DMS53 (cell line): ENCODE data around the gene ORM1.
"Not testable (repeated sequence)": the region's sequence is repeated elsewhere in the genome, so short reads cannot be mapped to it uniquely, and the experiment has no call there.

ENCODE experiments used
- DNase-seq: peaks from one replicate; lab custom pipeline; 2025; lab: John Stamatoyannopoulos, UW

The ORM1 gene

DNA sequence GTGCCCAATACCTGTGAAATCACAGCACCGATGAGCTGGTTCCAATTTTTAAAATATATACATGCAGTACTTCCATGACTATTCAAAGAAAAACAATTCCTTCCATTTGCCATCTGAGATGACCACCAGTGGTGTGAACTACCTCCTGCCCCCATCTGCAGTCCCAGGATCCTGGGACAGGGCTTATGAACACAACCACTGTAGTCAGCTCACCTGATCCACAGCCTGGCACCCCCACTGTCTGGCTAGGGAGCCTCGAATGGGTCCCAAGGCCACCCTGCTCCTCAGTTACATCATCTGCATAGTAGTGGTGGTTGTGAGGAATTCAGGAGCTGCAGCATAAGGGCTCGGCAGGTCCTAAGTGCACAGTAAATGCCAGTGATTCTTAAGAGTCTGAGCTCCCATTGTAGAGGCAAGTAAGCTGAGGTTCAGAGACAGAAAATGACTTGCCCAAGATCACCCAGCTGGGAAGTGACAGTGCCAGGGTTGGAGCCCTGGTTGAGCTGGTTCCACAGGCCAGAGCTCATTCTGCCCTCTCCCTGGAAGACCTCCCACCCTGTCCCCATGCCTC is 2.9 kb downstream of the ORM1 start:
- DNase-seq: not testable (repeated sequence)

DNA sequence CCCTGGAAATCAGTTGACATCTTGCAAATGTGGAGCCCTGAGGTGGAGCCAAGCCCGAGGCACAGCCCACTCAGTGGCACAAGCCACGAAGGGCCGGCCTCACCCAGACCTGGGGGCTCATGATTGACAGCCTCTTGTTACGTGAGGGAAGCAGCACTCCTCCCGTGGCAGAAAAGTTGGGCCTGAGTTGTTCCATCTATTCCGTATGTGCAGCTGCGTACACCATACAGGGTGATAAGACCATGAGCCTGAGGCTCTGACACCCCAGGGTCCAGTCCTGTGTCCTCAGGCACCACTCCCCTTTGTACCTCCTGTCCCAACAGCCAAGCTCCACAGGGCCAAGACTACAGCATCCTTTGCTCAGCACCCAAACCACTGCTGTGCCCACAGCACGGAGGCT is 4.9 kb downstream of the ORM1 start:
- DNase-seq: no peak

DNA sequence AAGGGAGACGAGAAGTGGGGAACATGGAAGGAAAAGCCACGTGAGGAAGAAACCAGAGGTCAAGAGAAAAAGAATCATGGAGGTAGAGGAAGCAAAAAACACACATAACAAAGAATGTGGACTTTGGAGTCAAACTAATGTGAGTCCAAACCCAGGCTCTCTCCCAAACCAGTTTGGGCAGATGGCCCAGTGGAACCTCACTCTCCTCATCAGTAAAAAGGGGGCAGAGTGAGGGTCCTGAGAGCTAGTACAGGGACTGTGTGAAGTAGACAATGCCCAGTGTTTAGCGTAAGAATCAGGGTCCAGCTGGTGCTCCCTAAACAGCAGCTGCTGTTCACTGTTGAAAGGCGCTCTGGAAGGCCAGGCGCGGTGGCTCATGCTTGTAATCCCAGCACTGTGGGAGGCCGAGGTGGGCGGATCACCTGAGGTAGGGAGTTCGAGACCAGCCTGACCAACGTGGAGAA is 5.5 kb downstream of the ORM1 start:
- DNase-seq: not testable (repeated sequence)

DNA sequence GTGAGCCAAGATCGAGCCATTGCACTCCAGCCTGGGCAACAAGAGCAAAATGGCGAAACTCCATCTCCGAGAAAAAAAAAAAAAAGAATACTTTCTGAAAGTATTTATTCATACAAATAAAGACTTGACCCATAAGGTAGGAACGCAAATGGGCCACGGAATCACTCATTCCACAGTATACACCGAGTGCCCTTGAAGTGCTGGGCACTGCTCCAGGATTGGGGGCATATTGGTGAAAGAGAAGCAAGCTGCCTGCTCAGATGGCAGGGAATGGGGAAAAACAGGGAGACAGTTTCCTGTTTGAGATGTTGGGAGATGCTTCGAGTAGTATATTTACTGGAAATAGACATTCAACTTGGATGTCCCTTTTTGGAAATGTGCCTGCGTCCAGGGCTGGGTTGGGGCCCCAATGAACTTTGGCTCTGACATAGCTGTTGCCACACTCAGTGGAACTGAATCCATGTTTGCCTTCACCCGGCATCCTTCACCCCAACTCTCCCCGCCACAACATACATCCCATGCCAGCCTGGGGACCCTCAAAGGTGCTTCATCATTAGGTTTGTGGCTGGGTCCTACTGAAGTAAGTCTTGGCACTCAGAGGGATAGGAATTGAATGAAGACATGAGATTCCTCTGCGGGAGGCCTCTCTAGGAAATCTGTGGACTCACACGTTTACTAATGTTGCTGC is 6.2 kb downstream of the ORM1 start:
- not testable (repeated sequence) for DNase-seq

DNA sequence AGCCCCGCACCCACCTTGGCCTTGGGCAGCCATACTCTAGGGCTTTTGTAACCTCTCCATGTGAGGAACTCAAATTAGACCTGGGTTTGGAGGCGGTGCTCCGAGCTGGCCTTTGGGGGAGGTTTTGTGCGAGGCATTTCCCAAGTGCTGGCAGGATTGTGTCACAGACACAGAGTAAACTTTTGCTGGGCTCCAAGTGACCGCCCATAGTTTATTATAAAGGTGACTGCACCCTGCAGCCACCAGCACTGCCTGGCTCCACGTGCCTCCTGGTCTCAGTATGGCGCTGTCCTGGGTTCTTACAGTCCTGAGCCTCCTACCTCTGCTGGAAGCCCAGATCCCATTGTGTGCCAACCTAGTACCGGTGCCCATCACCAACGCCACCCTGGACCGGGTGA is 6.7 kb downstream of the ORM1 start, which contains the start of gene ORM2:
ORM2 (plus strand) TSS at position 245 of the 398 bp plus-strand sequence; CDS start at position 281, 36 bp downstream.
- not testable (repeated sequence) for DNase-seq

DNA sequence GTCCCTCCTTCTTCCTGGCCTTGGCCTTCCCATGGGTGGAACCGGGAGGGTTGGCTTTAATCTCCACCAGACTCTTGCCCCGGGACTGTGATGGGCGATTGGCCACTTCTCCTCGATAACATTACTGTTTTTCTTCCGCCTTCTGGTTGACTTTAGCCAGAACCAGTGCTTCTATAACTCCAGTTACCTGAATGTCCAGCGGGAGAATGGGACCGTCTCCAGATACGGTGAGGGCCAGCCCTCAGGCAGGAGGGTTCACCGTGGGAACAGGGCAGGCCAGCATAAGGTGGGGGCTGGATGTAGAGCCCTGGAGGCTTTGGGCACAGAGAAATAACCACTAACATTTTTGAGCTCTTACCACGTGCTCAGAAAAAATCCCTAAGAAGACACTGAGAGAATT is 7.7 kb downstream of the ORM1 start:
- DNase-seq: no peak

DNA sequence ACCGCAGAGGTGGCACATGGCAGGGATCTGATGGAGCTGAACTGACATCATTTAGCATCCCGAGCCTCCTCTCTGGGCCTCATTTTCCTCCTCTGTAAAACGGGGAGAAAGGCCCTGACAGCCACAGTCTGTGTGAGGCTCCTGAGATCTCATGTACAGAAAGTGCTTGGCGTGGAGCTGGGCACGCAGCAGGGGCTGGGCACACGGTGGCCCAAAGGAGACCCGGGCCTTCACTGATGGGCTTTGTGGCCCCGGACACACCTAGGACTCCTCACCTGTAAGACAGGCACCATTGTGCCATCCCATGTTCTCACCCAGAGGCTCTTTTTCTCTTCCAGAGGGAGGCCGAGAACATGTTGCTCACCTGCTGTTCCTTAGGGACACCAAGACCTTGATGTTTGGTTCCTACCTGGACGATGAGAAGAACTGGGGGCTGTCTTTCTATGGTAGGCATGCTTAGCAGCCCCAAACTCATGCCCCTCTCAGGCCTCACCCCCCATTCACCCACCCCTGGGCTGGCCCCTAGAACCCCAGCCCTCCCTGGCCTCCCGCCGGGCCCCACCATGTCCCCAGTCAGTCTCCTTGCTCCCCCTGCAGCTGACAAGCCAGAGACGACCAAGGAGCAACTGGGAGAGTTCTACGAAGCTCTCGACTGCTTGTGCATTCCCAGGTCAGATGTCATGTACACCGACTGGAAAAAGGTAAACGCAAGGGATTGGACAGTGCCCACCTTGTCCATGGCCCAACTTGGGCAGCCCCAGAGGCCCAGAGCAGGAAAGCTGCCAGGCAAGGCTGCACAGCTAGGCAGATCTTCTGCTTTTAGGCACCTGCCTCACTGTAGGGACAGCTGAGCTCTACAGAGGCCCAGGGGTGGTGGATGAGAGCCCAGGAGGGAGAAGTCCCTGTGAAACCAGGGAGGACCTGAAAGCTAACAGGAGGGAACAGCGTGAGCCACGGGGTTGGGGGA is 8.6 kb downstream of the ORM1 start:
- DNase-seq: not testable (repeated sequence)

DNA sequence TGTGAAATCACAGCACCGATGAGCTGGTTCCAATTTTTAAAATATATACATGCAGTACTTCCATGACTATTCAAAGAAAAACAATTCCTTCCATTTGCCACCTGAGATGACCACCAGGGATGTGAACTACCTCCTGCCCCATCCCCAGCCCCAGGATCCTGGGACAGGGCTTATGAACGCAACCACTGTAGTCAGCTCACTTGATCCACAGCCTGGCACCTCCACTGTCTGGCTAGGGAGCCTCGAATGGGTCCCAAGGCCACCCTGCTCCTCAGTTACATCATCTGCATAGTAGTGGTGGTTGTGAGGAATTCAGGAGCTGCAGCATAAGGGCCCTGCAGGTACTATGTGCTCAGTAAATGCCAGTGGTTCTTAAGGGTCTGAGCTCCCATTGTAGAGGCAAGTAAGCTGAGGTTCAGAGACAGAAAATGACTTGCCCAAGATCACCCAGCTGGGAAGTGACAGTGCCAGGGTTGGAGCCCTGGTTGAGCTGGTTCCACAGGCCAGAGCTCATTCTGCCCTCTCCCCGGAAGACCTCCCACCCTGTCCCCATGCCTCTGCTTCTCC is 9.7 kb downstream of the ORM1 start:
- not testable (repeated sequence) for DNase-seq

DNA sequence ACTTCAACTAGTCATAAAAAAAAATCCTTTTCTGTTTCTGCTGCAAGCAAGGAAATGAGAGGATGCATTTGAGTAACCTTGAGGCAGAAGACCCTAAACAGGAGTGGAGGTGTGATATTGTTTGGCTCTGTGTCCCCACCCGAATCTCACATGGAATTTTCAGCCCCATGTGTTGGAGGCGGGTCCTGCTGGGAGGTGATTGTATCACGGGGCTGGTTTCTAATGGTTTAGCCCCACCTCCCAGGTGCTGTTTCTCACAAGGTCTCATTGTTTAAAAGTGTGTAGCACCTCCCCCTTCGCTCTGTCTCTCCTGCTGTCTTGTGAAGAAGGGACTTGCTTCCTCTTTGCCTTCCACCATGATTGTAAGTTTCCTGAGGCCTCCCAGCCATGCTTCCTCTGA is 10.8 kb downstream of the ORM1 start:
- DNase-seq: not testable (repeated sequence)

DNA sequence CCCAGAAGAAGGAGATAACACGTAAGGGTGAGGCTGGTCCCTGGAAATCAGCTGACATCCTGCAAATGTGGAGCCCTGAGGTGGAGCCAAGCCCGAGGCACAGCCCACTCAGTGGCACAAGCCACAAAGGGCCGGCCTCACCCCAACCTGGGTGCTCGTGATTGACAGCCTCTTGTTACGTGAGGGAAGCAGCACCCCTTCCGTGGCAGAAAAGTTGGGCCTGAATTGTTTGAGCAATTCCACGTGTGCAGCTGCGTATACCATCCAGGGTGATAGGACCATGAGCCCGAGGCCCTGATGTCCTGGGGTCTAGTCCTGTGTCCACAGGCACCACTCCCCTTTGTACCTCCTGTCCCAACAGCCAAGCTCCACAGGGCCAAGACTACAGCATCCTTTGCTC is 11.6 kb downstream of the ORM1 start:
- DNase-seq: no peak

DNA sequence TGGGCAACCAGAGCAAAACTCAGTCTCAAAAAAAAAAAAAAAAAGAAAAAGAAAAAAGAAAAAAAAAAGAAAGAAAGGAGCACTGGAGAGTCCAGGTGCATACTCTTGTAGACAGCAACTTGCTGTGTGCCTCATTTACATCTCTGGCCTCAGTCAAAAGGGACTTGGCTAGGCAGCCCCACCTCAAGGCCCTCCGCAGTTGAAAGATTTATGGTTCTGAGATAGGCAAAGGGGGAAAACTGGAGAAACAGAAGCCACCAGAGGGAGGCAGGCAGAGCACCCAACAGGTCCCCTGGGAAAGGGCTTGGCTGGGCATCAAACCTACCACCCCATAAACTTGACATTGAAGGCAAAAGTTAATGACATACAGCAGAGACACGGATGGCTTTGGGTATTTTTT is 12.8 kb downstream of the ORM1 start:
- no peak for DNase-seq

DNA sequence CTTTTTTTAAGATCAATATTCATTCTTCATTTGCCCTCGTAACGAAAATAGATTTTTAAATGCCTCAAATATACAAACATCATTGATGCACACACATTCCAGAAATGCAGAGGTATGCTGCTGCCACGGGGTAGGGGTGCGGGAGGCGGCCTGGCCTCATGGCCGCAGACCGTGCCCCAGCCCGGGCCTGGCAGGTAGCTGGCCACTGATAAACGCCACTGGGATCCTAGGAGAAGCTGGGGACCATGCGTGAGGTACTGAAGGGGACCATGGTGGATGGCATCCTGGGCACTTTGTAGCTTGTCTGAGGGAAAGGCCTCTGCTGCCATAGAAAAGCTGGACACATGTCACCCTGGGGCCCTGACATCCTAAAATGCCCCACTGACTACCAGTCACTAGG is 13.3 kb downstream of the ORM1 start:
- no peak for DNase-seq

DNA sequence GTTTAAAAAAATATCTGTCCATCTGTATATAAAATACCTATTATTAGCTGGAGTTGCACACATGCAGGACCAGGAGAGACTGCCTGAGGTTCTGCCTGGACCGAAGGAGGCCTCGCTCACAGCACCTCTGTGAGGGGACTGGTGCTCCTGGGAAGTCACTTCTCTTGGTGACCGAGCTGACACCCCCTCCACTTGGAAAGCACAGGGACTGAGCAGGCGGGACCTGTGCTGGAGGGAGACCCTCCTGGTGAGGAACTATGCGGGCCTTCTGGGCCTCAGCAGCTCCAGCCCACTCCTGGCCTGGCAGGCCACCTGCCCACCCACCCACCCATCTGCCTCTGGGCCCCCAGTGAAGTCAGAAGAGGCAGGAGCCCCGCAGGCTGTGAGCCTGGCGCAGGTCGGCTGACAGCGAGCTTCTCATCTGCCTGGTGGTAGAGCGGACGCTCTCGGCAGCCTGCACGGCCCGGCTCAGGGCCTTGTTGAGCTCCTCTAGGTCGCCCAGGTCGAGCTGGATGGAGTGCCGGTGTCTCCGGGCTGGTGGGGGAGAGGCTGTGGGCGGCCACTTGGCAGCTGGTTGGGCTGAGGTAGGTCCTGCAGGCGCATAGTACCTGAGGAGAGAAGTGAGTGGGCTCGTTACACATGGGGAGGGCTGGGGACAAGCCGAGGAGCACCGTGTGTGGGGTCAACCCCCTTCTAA is 13.9 kb downstream of the ORM1 start:
- no peak for DNase-seq

DNA sequence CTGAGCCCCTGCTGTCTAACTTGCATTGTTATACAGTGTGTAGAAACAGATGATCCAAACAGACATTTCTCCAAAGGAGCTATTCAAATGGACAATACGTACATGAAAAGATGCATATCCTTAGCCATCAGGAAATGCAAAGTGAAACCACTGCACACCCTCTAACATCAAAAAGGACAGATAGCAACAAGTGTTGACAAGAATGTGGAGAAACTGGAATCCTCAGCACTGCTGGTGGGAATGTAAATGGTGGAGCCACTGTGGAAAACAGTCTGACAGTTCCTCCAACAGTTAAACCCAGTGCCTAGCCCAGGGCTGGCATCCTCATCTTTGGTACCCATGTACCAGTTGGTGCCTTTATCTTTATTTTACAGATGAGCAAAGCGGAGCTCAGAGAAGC is 15.3 kb downstream of the ORM1 start:
- DNase-seq: no peak

DNA sequence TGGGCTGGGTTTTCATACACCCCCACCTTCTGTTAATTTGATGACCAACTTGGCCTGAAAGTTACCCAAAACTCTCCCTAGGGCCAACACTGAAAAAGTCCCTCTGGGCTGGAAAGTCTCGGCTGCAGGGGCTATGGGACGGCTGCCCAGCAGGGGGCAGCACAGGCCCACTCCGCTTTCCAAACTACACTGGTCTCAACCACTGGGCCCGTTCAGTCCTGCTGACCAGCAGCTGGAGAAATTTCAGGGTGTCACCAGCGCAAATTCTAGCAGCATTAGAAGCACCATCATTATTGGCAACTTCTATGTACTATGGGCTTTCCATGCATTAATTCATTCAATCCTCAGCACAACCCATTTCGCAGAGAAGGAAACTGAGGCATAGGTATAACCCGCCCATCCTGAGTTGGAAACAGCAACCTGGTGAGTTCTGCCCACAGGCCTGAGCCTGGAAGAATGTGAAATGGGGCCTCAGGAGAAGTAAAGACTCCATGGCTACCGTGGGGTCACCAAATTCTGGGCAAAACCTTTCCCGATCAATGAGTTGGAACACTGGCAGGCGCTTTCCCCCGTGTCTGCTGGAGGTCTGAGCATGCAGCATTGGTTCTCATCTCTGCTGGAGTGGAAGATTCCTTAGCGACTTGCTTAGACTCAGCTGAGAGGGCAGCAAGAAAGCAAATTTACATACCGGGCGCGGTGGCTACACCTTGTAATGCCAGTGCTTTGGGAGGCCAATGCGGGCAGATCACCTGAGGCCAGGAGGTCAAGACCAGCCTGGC is 16.4 kb downstream of the ORM1 start:
- peak; percentile 36 for DNase-seq

DNA sequence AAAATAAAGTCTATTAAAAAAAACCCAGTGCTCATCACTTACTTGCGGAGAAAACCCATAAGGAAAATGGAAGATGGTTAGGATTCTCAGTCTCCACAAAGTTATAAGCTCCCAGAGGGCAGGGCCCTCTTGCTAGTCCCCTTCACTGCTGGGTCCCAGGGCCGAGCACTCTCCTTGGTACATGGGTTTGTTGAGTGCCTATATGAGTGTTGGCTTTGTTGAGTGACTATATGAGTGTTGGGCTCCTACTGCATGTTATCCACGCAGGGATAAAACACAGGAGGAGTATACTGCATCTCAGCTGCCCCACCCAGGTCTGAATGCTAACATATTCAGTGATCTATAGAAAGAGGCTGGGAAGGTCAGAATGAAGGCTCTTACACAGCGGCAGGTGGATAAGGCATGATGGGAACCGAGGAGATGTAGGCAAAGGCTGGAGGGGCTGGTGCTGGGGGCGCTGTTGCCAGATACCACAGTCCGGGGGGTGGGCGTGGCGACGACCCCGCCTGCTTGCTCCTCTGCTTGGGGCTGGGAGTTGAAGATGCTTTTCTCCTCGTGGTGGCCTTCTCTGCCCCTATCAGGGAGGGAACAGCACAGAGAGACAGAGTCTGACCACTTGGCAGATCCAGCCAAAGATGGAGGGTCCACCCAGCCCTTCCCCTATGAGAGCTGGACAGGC is 18.4 kb downstream of the ORM1 start:
- DNase-seq: no peak

DNA sequence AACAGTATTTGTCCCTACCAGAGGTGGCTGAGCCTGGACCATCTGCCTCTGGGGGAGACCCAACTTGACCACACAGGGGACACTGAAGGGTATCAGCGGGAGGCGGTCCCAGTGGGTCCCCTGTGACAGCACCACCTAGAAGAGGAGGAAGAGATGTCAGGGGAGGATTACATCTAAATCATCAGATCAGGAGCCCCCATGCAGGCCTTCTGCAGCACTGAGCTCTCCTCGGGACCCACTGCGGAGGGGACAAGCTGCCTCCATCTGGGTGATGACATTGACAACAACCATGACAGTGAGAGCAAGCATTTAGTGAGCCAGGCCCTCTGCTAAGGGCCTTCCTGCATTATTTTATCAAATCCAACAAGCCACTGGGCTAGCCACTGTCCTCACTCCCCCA is 19.1 kb downstream of the ORM1 start:
- no peak for DNase-seq

DNA sequence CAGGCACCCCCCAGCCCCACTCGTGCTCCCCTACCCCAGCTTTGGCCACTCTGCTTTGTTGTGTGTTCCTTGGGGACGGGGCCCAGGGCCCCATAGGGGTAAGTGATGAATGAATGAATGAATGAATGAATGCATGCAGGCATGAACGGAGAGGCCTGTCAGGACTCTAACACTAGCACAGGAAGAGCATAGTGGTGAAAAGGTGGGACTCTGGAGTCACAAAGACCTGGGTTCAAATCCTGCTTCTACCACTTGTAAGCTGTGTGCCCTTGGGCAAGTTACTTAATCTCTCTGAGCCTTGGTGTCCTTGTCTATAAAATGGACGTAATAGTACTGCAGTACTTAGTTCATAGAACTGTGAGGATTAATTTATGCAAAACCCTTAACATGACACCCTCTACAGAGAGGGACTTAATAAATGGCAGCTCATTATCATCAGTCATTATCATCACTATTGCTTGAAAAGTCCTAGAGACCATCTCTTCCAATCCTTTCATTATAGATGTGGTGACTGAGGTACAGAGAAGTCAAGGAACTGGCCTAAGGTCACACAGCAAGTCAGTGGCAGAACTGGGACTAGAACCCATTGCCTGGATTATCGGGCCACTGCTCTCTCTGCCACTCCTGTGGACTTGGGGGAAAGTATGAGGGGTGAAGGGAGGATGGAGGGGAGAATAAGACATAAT is 20.0 kb downstream of the ORM1 start:
- DNase-seq: no peak

DNA sequence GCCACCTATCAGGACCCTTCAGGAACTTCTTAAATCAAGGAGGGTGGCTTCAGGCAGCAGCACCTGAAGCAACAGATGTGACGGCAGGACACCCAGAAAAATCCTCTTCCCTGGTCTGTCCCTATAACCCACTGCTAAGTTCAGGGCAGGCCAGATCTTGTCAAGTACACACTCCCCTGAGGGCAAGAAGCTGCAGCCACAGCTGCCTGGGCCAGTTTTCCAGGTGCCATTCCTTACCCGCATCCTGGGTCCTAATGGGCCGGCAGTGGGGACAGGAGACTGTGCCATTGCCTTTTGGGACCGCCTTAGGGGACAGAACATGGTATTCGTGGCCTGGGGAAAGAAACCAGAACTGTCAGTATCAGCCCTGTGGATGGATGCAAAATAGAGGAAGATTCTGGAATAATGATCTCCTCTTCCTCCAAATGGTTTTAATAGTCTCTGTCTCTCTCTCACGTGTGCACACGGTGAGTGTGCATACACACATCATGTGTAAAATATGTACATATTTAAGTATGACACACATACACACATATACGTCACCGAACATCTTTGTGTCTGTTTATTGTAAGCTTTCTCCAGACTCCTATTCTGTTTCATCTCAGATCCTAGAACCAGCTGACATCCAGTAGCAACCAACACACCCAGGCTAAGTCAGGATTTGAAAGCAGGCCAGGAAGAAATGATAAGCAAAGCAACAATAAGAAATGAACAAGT is 20.7 kb downstream of the ORM1 start:
- no peak for DNase-seq
